Stimulated activated CD8-positive, alpha-beta memory T cell treated with anti-CD3 and anti-CD28 coated beads, Interleukin-15, amount 100 ng/mL, for 48 hours (primary cell): Measurements from ENCODE around the gene NUP85.
A peak's percentile ranks its signal among the peaks of the same experiment; 100 is the strongest.
"Not testable (repeated sequence)": the region's sequence is repeated elsewhere in the genome, so short reads cannot be mapped to it uniquely, and the experiment has no call there.

Experiments
- DNase-seq, 2 donors: peaks; one replicate each; pipeline ENCODE4 v3.0.0-alpha.2; 2020; ENCODE audit warnings: low read depth in 2 of 2

NUP85 gene, protein sequence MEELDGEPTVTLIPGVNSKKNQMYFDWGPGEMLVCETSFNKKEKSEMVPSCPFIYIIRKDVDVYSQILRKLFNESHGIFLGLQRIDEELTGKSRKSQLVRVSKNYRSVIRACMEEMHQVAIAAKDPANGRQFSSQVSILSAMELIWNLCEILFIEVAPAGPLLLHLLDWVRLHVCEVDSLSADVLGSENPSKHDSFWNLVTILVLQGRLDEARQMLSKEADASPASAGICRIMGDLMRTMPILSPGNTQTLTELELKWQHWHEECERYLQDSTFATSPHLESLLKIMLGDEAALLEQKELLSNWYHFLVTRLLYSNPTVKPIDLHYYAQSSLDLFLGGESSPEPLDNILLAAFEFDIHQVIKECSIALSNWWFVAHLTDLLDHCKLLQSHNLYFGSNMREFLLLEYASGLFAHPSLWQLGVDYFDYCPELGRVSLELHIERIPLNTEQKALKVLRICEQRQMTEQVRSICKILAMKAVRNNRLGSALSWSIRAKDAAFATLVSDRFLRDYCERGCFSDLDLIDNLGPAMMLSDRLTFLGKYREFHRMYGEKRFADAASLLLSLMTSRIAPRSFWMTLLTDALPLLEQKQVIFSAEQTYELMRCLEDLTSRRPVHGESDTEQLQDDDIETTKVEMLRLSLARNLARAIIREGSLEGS

GRCh38 chr17:75205037-75205792, at the start of gene NUP85:
TSS of gene NUP85 (plus strand) at chr17:75205679. CDS start at chr17:75205762, 83 bp downstream.
- peak; percentile 89 to 90 for DNase-seq

- DNase-seq, result not testable (repeated sequence)
Observed at GRCh38 chr17:75158480-75158879, 47.0 kb upstream of the NUP85 start.

DNA sequence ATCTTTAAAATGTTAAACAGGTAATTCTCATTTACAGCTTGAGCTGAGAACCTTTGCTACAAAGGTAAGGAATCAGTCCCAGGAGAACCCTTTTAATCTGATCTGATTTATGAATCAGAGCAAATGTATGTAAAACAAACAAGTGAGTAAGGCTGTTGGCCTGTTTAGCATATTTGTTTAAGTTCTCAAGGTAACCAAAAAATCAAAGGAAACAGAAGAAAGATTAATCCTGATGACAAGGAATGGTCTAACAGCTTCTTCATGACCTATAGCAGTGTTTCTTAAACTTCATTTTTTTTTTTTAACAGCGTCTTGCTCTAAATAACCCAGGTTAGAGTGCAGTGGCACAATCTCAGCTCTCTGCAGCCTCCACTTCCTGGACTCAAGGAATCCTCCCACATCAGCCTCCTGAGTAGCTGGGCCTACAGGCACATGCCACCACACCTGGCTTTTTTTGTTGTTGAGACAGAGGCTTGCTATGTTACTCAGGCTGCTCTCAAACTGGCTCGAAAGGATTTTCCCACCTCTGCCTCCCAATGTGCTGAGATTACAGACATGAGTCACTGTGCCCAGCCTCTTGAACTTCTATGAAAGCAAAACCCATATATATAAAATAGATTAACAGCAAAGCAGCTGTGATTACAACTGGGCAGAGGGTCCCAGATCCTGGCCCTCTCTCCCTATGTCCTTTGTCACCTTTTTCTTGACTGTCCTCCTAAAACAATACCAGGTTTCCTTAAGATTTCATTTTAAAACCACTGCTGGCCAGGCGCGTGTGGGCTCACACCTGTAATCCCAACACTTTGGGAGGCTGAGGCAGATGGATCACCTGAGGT, 46.1 kb upstream of the NUP85 start:
- DNase-seq, result no peak

- no peak for DNase-seq
Observed at GRCh38 chr17:75160211-75160610, 45.3 kb upstream of the NUP85 start.

- no peak for DNase-seq
Observed at GRCh38 chr17:75163074-75163473, 42.4 kb upstream of the NUP85 start.

DNA sequence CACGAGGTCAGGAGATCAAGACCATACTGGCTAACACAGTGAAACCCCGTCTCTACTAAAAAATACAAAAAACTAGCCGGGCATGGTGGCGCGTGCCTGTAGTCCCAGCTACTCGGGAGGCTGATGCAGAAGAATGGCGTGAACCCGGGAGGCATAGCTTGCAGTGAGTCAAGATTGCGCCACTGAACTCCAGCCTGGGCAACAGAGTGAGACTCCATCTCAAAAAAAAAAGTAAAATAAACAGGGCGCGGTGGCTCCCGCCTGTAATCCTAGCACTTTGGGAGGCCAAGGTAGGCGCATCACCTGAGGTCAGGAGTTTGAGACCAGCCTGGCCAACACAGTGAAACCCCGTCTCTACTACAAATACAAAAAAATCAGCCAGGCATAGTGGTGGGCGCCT, 40.9 kb upstream of the NUP85 start:
- not testable (repeated sequence) for DNase-seq

DNA sequence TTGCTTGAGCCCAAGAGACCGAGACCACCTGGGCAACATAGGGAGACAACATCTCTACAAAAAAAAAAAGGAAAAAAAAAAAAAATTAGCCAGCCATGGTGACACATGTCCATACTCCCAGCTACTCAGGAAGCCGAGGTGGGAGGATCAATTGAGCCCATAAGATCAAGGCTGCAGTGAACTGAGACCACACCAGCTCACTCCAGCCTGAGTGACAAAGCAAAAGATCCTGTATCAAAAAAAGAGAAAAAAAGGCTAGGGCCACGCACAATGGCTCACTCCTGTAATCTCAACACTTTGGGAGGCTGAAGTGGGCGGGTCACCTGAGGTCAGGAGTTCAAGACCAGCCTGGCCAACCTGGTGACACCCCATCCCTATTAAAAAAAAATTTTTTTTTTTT, 36.5 kb upstream of the NUP85 start:
- DNase-seq, result no peak

DNA sequence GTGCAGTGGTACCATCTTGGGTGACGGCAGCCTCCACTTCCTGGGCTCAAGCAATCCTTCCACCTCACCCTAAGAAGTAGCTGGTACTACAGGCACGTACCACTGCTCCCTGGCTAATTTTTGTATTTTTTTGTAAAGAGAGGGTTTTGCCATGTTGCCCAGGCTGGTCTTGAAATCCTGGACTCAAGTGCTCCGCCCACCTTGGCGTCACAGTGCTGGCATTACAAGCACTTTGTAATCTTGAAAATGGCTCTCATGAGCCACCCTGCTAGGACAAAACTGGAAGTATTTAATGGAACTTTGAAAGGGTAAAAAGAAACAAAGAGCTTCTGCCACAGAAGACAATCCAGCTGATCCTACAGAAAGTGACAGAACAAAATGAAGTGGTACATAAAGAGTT, 32.0 kb upstream of the NUP85 start:
- DNase-seq, result no peak

DNA sequence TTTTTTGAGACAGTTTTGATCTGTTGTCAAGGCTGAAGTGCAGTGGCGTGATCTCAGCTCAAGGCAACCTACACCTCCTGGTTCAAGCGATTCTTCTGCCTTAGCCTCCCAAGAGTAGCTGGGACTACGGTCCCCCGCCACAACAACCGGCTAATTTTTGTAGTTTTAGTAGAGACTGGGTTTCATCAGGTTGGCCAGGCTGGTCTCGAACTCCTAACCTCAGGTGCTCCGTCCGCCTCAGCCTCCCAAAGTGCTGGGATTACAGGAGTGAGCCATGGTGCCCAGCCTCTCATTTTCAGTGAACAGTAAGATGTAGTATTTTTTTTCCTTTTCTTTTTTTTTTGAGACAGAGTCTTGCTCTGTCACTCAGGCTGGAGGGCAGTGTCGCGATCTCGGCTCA, 30.5 kb upstream of the NUP85 start:
- DNase-seq, result no peak

- no peak for DNase-seq
Observed at GRCh38 chr17:75176625-75177024, 28.9 kb upstream of the NUP85 start.

DNA sequence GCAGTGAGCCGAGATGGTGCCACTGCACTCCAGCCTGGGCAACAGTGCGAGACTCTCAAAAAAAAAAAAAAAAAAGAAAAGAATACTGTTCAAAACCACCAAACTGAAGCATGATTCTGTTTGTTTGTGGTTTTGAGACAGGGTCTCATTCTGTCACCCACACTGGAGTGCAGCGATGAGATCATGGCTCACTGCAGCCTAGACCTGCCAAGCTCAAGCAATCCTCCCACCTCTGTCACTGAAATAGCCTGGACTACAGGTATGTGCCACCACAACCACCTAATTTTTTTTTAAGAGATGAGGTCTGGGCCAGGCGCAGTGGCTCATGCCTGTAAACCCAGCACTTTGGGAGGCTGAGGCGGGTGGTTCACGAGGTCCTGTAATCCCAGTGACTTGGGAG, 27.0 kb upstream of the NUP85 start:
- DNase-seq, result no peak

DNA sequence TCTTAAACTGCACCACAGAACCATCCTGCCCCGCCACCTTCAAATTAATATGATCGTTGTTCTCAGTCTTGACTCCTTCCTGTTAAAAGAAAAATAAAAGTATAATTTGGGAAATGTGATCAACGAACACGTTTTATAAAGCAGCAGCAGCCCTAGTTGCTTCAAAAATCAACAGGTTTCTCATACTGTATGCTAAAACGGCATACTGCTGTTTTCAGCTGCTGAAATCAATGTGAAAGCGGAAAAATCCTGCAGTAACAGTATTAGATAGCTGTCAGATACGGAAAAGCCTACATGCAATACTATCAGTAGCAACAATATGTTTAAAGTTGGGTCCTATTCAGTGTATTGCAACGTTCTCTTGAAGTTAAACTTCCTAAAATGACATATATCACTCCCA, 24.4 kb upstream of the NUP85 start:
- DNase-seq, result no peak

GRCh38 chr17:75181608-75182318, 23.7 kb upstream of the NUP85 start:
- DNase-seq, result no peak

- no peak for DNase-seq
Observed at GRCh38 chr17:75182319-75182568, 23.2 kb upstream of the NUP85 start.

DNA sequence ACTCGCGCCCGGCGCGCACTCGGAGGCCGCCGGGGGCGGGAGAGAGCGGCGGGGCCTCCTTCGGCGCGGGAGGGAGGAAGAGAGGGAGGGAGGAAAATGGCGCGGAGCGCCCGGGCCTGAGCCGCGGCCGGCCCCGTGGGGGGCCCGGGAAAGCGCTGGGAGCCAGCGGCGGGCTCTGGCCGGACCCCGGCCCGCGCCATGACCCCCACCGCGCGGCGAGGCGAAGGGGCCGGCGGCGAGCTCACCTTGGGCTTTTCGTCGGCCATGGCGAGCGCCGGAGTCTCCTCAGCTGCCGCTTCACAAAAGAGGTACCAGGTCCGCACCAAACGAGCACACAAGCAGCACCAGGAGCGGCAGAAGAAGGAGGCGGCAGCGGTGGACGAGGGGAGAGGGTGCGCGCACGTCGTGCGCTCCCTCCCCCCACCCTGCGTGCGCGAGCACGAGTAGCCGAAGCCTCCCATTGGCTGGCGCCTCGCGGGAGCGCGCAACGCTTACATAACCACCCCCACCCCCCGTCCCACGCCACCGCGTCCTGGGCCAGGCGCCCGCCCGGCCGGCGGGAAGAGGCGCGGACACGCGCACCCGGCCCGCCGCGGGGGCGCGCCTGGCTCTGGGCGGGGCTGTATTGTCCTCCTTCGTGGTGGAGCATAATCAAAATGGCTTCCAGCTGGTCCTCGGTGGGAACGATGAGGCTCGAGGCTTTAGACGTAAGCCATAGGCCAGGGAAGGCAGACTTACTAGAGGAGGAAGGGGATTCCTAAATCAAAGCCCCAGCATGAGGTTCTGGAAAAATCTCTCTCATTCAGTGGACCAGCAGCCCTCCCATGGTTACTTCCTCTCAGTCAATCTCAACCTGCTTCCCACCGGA, 22.7 kb upstream of the NUP85 start, which contains the start of gene SUMO2:
SUMO2 (minus strand) TSS at position 391 of the 868 bp plus-strand sequence; CDS start at position 266, 125 bp downstream.
- peak; percentile 93 for DNase-seq

- no peak for DNase-seq
Observed at GRCh38 chr17:75183999-75184884, 21.2 kb upstream of the NUP85 start.

DNA sequence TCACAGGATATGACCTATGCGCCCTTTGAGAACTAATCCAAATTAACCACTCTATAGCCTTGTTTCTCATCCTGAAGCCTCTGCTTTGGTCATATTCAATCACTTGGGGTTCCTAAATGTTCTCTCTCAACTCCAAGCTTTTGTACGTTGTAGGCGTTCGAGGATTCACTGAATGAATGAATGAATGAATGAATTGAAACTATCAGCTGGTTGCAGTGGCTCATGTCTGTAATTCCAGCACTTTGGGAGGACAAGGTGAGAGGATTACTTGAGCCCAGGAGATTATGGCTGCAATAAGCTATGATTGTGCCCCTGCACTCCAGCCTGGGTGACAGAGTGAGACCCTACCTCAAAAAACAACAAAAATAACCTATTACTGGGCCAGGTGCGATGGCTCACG, 16.9 kb upstream of the NUP85 start:
- DNase-seq, result no peak

GRCh38 chr17:75191584-75191983, 13.9 kb upstream of the NUP85 start:
- DNase-seq, result no peak

- no peak for DNase-seq
Observed at GRCh38 chr17:75194879-75195278, 10.6 kb upstream of the NUP85 start.
